Common myeloid progenitor, CD34-positive (primary cell): ENCODE results near the gene TMC6.

Source experiments
- CTCF ChIA-PET: fragments of 350-600 bp; sonication (Branson Sonifier 250); formaldehyde crosslinking; loops from one replicate; lab custom pipeline; 2021; ENCODE audit warnings: antibody characterized with exemption; lab: Charles Lee
- POLR2A ChIA-PET: fragments of 350-600 bp; sonication (Branson Sonifier 250); formaldehyde crosslinking; loops from one replicate; lab custom pipeline; 2021; ENCODE audit warnings: antibody characterized with exemption; lab: Charles Lee
- DNase-seq, 3 donors: peaks; one replicate each; pipeline versions ENCODE4 v3.0.0 to v3.0.0-alpha.2; 2013
- H3K27ac ChIP-seq, 2 experiments: 1 replicate in 1 of 2; 2 replicates in 1 of 2; pipeline ENCODE4 v1.7.0; 2013; ENCODE audit warnings: inconsistent platforms in 2 of 2, low read length in 2 of 2, mild to moderate bottlenecking in 2 of 2, low read depth in 1 of 2, moderate library complexity in 1 of 2; ENCODE audit not compliant: severe bottlenecking in 2 of 2, insufficient read depth in 1 of 2, poor library complexity in 1 of 2
- H3K27me3 ChIP-seq, 5 experiments: replicated peaks in 2 of 5; 1 replicate in 3 of 5; 2 replicates in 2 of 5; pipeline versions ENCODE4 v1.6.1 to v1.7.0; 2013; ENCODE audit warnings: low read length in 4 of 5, mild to moderate bottlenecking in 2 of 5, moderate library complexity in 2 of 5, inconsistent platforms in 1 of 5; ENCODE audit not compliant: insufficient read depth in 5 of 5, control insufficient read depth in 4 of 5
- H3K36me3 ChIP-seq, 4 experiments: 1 replicate in 2 of 4; 2 replicates in 2 of 4; pipeline versions ENCODE4 v1.6.1 to v1.7.0; 2013; ENCODE audit warnings: low read length in 3 of 4, control low read depth in 1 of 4, mild to moderate bottlenecking in 1 of 4; ENCODE audit not compliant: control insufficient read depth in 4 of 4, insufficient read depth in 4 of 4
- H3K4me1 ChIP-seq, 4 experiments: 1 replicate in 3 of 4; 2 replicates in 1 of 4; pipeline versions ENCODE4 v1.6.1 to v1.7.1; 2013; ENCODE audit warnings: low read length in 3 of 4, mild to moderate bottlenecking in 3 of 4, control low read depth in 1 of 4, inconsistent platforms in 1 of 4, moderate library complexity in 1 of 4; ENCODE audit not compliant: control insufficient read depth in 4 of 4, insufficient read depth in 4 of 4; ENCODE audit errors: control extremely low read depth in 1 of 4
- H3K4me3 ChIP-seq, 7 experiments: 1 replicate in 4 of 7; 2 replicates in 3 of 7; pipeline versions ENCODE4 v1.5.1 to v1.7.0; 2013; ENCODE audit warnings: mild to moderate bottlenecking in 7 of 7, low read length in 6 of 7, moderate library complexity in 6 of 7, inconsistent platforms in 2 of 7, low read depth in 2 of 7, control low read depth in 1 of 7; ENCODE audit not compliant: insufficient read depth in 4 of 7, control insufficient read depth in 1 of 7; ENCODE audit errors: extremely low read depth in 1 of 7
- H3K9me3 ChIP-seq, 5 experiments: 1 replicate in 4 of 5; 2 replicates in 1 of 5; pipeline versions ENCODE4 v1.6.1 to v1.7.1; 2013; ENCODE audit warnings: low read length in 4 of 5, mild to moderate bottlenecking in 2 of 5, inconsistent platforms in 1 of 5, low read depth in 1 of 5, moderate library complexity in 1 of 5; ENCODE audit not compliant: control insufficient read depth in 4 of 5, insufficient read depth in 2 of 5; ENCODE audit errors: control extremely low read depth in 1 of 5
- WGBS: methylation state at CpG from one replicate; pipeline ENCODE4 v1.1.5; 2013; ENCODE audit not compliant: insufficient coverage; 5-methylcytosine and 5-hydroxymethylcytosine counted together

Gene TMC6

GRCh38 chr17:78113804-78114785 is 14.5 kb downstream of the TMC6 start:
- no peaks in the 10 kb centered on the region for H3K27me3 ChIP-seq
- peaks cover 0 to 16% (median 8%) of the 10 kb centered on the region in 4 experiments for H3K4me1 ChIP-seq
- H3K9me3 ChIP-seq = no peaks in the 10 kb centered on the region
- DNase-seq = no peak
- ChIA-PET POLR2A (interaction anchor here (0.8 to 1.1 kb wide), 3 partner anchors 13 to 62 kb away, joined by 3 read pairs; no protein-coding TSS in a partner anchor), CTCF (interaction anchor here (0.7 to 9.4 kb wide), 14 partner anchors 8 to 308 kb away, joined by 3 to 122 read pairs (median 4); partner anchors contain the start of gene TMC8)
- no peak overlapping the region for H3K4me3 ChIP-seq
- H3K27ac ChIP-seq = no peak overlapping the region
- 93% methylated on average over 25 of the region's 25 CpGs for WGBS
- H3K36me3 ChIP-seq = peaks cover 6 to 80% (median 53%) of the 10 kb centered on the region in 4 experiments

GRCh38 chr17:78112518-78113471 is 15.8 kb downstream of the TMC6 start:
- ChIA-PET POLR2A (interaction anchor here (0.6 to 1.1 kb wide), 4 partner anchors 18 to 64 kb away, joined by 3 read pairs; partner anchors contain the start of gene TMC8), CTCF (interaction anchor here (0.6 to 9.4 kb wide), 14 partner anchors 10 to 138 kb away, joined by 3 to 122 read pairs (median 5); partner anchors contain the start of gene TMC8)
- Histone ChIP-seq H3K9me3 (no peaks in the 10 kb centered on the region), H3K27me3 (no peaks in the 10 kb centered on the region), H3K36me3 (peaks cover 6 to 78% (median 53%) of the 10 kb centered on the region in 4 experiments), H3K27ac (no peak overlapping the region), H3K4me1 (peaks cover 0 to 9% (median 5%) of the 10 kb centered on the region in 4 experiments), H3K4me3 (no peak overlapping the region)
- 75% methylated on average over 28 of the region's 33 CpGs for WGBS
- DNase-seq = peak; percentile 52 to 67 (median 61)

GRCh38 chr17:78111727-78112517 is 16.6 kb downstream of the TMC6 start:
- Histone ChIP-seq H3K36me3 (peaks cover 8 to 70% (median 53%) of the 10 kb centered on the region in 4 experiments), H3K4me1 (peaks cover 0 to 3% (median 0%) of the 10 kb centered on the region in 4 experiments), H3K4me3 (no peak overlapping the region), H3K27me3 (no peaks in the 10 kb centered on the region), H3K27ac (no peak overlapping the region), H3K9me3 (no peaks in the 10 kb centered on the region)
- ChIA-PET CTCF (interaction anchor here (0.6 to 9.4 kb wide), 10 partner anchors 23 to 139 kb away, joined by 3 to 122 read pairs (median 6); partner anchors contain the start of gene TMC8), POLR2A (no interaction called here)
- DNase-seq = no peak
- 98% methylated on average over 20 of the region's 28 CpGs for whole genome bisulfite sequencing

- Histone ChIP-seq H3K27ac (no peak overlapping the region), H3K4me1 (peaks cover 0 to 3% (median 0%) of the 10 kb centered on the region in 4 experiments), H3K4me3 (no peak overlapping the region), H3K27me3 (no peaks in the 10 kb centered on the region), H3K9me3 (no peaks in the 10 kb centered on the region), H3K36me3 (peaks cover 8 to 70% (median 49%) of the 10 kb centered on the region in 4 experiments)
- 94% methylated on average over 18 of the region's 19 CpGs for WGBS
- ChIA-PET CTCF (interaction anchor here (0.6 to 9.4 kb wide), 7 partner anchors 23 to 140 kb away, joined by 3 to 122 read pairs (median 4); partner anchors contain the start of gene TMC8), POLR2A (no interaction called here)
- no peak for DNase-seq
Measured at GRCh38 chr17:78111016-78111726, 17.4 kb downstream of the TMC6 start.

- ChIA-PET CTCF (interaction anchor here (1.0 to 9.4 kb wide), 4 partner anchors 10 to 65 kb away, joined by 3 to 122 read pairs (median 4); partner anchors contain the start of gene TMC8), POLR2A (no interaction called here)
- Histone ChIP-seq H3K9me3 (no peaks in the 10 kb centered on the region), H3K4me1 (peaks cover 0 to 3% (median 0%) of the 10 kb centered on the region in 4 experiments), H3K27me3 (no peaks in the 10 kb centered on the region), H3K4me3 (no peak overlapping the region), H3K36me3 (peaks cover 8 to 74% (median 51%) of the 10 kb centered on the region in 4 experiments), H3K27ac (no peak overlapping the region)
- 97% methylated on average over 22 of the region's 22 CpGs for WGBS
- DNase-seq = no peak
Measured at GRCh38 chr17:78110363-78111015, 18.1 kb downstream of the TMC6 start.
